ENCODE measurements around the gene FAM168A.
"Not testable (repeated sequence)": the region's sequence is repeated elsewhere in the genome, so short reads cannot be mapped to it uniquely, and the experiment has no call there.

Gene FAM168A

DNA sequence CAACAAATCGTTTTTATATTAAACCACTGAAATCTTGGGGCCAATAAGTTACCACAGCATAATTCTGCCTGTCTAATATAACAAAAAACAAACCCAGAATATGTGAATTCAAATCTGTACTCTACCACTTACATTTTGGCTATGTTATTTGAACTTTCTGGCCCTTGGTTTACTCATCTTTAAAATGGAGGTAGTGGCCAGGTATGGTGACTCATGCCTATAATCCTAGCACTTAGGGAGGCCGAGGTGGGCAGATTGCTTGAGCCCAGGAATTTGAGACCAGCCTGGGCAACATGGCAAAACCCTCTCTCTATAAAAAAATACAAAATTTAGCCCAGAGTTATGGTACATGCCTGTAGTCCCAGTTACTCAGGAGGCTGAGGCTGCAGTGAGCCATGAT, 84.2 kb downstream of the FAM168A start:
- DNase-seq, result no peak

DNA sequence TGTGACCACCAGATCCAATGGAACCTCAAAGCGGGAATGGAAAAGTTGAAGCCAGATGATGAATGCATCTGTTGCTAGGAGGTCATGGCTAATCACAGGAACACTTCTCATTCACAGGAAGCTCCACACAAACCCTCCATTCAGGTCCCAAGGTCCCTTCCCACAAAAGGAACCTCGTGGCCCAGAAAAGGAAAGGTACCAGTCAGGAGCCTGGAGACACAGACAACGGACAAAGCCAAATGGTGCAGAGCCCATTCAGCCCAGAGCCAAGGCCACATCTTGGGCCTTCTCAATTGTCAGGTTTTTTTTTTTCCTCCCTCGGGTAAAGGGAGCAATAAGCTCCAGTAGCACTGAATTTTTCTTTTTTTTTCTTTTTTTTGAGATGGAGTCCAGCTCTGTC, 87.0 kb downstream of the FAM168A start:
- DNase-seq, result no peak

DNA sequence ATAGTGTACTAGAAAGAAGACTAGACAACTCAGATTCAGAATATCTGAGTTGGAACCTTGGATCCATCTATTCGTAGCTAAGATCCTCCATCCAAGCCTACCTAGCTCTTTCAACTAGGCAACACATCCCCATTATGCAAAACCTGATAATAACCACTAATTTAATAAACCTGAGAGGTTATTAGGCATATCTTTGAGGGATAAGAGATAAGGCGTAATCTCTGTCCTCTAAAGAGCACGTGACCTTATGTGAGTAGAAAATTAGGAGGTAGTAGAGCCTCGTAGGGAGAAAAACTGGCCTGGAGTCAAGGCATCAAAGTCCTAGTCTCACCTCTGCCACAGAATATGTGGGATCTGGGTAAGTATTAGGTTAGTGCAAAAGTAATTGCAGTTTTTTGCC, 87.8 kb downstream of the FAM168A start:
- no peak for DNase-seq

DNA sequence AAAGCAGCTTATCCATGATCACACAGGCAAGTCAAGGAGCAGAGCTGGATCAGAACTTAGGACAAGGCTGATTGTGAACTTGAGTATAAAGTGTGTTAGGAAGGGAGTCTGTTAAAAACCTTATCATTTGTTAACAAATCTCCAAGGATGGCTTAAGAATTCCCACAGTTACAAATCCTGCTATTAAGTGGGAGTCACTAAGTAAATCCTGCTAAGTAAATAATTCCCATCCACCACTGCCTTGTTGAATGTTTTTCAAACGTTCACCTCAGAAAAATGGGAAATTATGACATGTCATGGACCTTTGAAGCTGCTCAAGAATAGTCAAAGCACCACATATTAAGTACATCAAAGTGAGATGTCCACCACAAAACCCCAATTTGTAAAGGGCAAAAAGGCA, 88.7 kb downstream of the FAM168A start:
- DNase-seq, result no peak

DNA sequence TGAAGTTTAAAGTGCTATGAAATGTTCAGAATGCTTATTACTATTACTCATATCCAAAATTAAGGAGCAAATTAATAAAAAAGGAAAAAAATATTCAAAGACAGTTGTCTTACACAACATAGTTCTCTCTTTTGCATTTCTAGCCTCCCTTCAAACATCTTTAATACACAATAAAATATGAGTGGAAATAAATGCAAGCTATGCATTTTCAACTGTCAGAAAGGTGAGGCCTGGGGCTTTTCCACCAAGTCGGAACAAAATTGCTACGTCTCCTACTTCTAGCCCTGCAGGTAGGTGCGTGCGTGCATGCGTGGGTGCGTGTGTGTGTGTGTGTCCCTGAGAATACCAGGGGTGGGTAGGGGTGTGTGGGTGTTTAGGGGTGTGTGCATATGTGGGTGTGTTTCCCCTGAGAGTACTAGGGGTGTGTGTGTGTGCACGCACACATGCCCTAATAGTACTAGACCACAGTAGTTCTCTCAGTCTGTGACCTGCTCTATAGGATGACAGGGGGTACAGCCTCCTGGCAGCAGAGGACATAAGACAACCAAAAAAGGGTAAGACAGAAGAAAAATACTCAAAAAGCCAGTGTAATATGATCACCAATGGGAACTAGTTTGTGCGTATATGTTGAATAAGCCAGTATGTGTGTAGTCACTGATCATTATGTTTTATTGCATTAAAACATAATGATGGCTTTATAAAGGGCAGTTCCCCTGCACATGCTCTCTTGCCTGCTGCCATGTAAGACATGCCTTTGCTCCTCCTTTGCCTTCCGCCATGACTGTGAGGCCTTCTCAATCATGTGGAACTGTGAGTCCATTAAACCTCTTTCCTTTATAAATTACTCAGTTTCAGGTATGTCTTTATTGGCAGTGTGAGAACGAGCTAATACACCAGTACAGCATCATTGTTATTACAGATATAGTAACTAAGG, 89.4 kb downstream of the FAM168A start:
- no peak for DNase-seq

DNA sequence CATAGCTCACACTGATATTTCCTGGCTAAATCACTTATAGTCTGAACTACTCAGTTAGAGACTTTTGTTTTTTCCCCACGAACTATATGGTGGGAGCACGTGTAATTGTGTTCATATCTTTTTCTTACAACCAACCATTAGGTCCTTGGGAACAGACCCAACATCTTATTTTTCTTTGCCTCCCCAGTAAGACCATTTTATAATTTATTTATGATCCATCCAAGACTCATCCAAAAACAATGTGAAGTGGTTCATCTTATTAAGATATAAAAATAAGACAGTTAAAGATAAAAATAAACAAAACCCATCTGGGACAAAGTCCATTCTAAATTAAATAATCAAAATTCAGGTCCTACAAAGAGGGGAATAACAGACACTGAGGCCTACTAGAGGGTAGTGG, 90.8 kb downstream of the FAM168A start:
- DNase-seq, result no peak

DNA sequence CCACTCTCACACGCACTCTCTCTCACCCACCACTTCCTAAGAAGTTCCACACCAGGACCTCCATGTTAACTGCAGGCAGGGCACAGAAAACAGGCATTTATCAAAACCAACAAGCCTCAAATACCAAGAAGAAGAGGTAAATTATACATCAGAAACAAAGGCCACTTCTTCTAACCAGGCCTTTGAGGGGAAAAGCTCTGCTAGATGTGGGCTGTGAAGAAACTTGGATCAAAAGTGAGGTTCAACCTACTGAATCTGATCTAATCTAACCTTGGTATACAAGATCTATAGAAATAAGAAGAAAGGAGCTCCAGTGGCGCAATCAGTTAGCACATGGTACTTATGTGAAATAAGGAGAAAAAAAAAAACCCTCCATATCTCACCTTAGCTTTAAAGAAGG, 91.9 kb downstream of the FAM168A start:
- DNase-seq, result no peak

DNA sequence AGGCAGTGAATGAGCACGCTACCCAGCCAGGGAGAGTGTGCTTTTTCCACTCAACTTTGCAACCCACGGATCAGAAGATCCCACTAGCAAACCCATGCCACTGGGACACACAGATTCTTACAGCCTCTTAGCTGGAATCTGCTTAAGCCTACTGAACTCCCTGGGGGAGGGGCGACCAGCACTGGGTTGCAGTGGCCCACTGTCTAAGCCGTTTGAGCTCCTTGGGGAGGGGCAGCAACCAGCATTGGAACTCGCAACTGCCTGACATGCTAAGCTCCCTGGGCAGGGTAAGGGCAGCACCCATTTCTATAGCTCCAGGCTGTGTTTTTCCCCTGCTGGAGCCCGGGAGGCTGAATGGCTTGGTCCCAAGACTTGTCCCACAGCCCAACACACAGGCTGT, 99.6 kb downstream of the FAM168A start:
- no peak for DNase-seq

DNA sequence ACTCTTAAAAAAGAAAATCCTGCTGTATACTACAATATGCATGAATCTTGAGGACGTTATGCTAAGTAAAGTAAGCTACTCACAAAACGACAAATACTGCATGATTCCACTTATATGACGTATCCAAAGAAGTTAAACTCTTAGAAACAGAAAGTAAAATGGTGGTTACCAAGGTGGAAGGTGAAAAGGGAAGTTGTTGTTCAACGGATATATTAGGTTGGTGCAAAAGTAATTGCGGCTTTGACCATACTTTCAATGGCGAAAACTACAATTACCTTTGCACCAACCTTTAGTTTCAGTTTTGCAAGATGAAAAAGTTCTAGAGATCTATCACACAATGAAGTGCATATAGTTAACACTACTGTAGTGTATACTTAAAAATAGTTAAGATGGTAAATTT, 101.8 kb downstream of the FAM168A start:
- DNase-seq, result no peak

DNA sequence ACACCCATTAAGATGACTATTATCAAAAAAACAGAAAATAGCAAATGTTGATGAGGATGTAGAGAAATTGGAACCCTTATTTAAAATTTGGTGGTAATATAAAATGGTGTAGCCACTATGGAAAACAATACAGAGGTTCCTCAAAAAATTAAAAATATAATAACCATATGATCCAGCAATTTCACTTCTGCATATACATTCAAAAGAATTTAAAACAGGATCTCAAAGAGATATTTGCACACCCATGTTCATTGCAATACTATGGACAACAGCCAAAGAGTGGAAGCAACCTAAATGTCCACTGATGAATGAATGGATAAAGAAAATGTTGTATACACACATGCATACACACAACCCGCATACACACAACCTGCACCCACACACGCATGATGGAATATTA, 102.2 kb downstream of the FAM168A start:
- DNase-seq, result no peak

DNA sequence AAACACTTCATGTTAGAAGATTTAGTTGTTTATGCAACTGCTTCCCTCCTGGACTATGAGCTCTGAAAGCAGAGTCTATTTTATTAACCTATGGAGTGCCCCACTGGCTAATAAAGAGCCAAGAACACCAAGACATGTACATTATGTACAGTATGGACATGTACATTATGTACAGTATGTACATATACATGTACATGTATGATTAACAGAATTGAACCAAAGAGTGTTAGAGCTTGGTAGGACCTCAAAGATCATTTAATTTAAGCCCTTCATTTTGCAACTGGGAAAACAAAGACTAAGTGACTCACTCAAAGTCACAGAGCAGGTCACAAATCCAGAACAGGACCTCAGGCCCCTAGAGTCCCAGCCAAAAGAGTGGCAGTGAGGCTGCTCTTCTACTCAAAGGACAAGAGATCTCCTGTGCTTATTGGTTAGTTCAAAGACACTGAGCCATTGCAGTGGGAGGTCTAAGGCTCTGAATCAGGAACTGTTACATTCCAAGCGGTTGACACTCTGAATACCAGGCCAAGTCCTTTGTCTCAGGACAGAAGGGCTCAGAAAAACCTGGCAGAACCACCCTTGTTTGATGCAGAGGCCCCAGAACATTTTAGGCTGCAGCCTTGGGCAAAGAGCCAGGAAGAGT, 103.8 kb downstream of the FAM168A start:
- DNase-seq, result no peak

DNA sequence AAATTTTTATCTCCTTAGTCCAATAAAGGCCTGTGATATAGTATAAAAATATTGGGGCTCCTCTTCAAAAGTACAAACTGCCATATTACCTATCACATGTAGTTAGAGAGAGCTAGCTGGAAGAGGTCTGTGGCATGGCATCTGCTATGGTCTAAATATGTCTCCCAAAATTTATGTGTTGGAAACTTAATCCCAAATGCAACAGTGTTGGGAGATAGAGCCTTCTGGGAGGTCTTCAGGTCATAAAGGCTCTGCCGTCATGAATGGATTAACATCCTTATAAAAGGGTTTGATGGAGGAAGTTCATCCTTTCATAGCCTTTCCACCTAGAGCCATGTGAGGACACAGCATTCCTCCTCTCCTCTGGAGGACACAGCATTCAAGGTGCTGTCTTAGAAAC, 116.3 kb downstream of the FAM168A start:
- DNase-seq, result no peak

DNA sequence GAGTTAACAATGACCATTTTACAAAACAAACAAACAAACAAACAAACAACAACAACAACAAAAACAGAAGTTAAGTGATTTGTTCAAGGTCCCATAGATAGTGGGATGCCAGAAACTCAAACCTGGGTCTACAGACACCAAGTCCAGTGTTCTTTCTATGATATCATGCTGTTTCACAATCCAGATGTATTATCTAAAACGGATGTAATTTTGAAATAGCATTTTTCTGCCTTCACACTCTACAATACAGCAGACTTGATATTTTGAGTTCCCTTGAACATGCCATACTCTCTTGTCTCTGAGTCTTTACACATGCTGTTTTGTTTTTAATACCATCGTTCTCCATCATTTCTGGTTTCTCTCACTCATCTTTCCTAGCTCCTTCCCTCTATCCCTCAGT, 117.2 kb downstream of the FAM168A start:
- DNase-seq, result no peak

DNA sequence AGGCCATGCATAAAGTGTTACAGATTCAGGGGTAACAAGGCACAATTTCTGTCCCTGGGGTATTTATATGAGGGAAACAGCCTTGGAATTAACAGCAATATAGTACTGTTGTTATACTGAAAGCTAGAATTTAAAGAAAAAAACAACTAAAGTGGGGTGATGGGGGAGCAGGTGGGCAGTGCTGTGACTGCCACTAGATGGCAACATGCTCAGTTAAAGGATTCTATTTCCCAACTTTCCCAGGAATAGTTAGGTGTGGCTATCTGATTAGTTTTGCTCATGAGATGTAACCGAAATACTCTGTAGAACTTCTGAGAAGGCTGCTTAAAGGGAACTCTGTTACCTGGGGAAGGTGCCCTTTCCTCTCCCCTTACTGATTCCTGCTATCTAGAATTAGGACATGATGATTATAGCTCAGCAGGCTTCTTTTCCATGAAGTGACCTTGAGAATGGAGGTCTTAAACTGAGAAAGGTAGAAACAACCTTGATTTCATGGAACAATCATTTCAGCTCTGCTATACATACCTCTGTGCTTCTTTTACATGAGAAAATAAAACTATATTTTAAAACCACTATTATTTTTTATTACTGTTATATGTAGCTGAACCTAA, 119.1 kb downstream of the FAM168A start:
- peak; percentile 6 for DNase-seq

DNA sequence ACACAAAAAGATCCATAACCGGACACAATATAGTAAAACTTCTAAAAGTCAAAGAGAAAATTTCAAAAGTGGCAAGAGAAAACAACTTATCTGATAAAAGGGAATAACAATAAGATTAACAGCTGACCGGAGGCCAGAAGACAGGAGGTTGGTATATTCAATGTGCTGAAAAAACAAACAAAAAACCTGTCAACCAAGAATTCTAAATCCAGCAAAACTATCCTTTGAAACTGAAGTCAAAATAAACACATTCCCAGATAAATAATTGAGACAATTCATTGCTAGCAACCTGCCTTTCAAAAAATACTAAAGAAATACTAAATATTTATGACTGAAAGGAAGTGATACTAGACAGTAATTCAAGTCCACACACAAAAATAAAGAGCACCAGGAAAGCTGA, 120.4 kb downstream of the FAM168A start:
- DNase-seq, result no peak

DNA sequence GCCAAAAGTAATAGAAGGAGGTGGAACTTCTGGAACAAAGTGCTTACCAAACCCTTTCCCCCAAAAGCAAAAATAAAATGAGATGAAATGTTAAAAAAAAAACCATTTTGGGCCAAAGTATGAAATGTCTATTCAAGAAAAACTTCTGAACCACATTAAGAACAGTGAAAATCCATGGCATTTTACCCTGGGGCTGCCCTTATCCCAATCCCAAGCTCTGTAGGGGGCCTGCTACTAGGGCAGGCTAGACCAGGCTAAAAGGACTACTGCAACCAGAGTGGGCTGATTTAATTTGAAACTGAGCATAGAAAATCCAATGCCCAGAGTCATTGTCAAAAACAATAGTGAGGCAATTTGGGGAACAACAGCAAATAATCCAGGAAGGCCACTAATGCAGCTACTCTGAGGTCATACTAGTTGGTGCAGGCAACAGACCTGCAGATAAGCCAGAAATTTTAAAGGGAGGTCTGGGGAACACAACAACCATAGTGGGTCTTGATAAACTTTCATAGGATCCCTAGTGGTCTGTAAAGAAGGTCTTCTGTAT, 122.3 kb downstream of the FAM168A start:
- no peak for DNase-seq

DNA sequence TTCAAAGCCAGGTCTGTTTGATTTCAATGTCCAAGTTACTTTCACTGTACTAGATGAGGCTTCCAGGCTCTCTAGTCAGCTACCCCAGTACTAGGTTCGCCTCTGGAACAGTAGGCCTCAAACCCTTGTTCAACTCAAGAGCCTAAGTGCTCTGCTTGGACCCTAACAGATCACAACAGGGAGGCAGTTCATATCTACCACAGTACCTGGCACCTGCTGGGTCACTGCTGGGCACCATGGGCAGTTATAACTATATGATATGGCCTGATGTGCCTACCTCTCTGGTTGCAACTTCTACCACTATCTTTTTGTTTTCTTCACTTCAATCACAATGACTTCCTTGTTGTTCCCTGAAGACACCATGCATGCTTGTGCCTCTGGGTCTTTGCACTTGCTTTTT, 124.7 kb downstream of the FAM168A start:
- no peak for DNase-seq

DNA sequence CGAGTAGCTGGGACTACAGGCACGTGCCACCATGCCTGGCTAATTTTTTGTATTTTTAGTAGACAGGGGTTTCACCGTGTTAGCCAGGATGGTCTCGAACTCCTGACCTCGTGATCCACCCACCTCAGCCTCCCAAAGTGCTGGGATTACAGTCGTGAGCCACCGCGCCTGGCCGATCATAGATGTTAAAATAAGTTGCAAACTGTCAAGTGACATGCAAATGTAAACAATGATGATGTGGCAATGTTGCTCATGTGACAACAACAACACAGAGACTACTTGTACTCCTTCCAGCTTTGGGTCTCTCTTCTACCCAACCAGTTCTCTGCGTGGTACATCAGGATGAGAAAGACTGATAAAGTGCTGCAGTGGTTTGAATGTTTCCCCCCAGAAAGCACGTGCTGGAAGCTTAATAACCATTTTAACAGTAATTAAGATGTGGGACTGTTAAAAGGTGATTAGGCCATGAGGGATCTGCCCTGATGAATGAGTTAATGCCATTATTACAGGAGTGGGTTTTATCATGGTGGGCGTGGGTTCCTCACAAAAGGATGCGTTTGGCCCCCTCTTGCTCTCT, 127.8 kb downstream of the FAM168A start:
- DNase-seq, result not testable (repeated sequence)

DNA sequence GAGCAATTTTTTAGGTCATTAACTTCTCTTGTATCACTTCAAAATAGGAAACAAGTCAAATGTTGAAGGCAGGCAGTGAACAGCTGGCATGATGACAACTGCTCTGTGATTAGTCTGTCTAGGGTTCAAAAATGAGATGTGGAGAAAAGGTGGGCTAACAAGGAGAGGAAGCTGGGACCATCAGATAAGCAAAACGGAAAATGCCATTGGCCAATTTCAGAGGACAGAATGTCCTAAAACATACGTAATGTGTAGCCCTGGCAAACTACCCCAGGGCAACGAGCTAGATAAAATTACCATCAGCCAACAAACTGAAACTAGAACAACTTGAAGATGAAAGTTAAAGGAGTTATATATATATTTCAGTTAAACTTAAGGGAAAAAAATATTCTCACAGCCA, 128.5 kb downstream of the FAM168A start:
- no peak for DNase-seq

DNA sequence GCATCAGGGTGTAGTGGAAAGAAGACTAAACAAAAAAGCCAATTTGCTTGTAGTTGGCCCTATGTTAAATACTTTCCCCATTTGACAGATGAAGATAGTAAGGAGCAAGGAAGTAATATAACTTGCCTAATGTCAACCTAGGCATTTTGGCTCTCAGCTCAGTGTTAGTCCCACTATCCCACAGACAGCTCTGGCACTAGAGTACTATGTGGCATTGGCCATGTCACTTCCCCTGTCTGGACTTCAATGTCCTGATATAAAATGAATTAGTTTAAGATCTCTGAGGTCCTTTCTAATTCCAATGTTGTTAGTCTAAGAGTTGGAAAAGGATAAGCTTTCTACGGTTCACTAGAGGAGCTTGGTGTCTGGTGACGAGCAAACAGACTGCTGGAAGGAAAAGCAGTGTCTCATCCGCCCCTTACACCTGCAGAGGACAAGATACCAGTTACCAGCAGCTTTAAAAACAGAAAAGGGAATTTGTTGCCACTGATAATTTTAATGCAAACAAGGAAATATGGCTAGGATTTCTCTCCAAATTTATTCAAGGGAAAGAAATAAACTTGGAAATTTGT, 129.2 kb downstream of the FAM168A start:
- DNase-seq, result no peak

DNA sequence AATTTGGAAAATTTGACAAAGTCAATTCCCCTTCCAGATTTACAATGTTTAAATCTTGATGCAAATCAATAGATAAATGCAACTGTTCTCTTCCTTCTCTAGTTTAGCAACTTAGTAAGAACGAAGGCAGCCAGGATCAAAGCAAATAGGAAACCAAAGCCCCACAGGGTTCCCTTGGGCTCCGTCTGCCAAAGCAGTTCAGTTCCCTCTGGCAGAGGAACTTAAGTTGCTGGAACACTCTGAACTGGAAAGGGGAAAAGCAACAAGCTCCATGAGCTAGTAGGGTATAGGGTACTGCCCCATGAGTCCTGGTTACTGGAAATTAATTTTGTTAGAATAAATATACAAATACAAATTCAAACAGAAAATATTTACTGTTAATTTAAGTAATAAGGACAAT, 130.4 kb downstream of the FAM168A start:
- no peak for DNase-seq

DNA sequence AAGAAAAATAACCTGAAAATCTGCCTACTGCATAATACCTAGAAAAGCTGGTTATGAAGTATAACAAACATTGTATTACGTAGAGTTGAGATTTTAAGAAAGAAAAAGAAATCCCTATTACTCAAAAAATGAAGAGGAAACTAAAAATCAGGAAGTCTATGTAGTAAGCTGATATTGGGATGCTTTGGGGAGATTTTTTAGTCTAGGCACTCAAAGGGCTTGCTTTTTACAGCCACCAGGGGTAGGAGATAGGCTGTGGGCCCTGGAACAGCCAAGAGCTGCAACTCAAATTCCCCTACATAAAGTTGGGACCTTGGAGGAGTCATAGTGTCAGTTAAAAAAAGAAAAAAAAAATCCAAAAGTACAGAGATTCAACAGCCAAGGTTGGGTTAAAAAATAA, 131.3 kb downstream of the FAM168A start:
- DNase-seq, result no peak

DNA sequence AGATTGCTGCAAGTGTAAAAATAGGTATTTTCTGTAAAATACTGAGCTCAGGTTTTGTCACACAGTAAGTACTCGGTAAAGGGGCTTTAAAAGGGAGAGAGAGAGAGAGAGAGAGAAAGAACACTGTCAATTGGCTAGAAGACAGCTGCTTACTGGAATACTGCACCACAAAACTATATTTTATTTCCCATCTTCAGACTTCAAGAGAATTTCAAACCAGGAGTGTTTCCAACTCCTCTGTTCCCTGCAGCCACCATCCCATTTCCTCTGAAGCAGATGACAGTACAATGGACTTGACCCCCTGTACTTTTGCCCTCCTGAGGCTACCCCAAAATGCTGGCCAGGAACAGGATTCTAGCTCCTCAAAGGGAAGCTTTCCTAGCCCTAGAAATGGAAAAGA, 132.0 kb downstream of the FAM168A start:
- DNase-seq, result no peak
